GDM1 (cell line): Measurements from ENCODE around the gene PANK2.
"Not testable (repeated sequence)": the region's sequence is repeated elsewhere in the genome, so short reads cannot be mapped to it uniquely, and the experiment has no call there.

Experiments
- DNase-seq: peaks from one replicate; lab custom pipeline; 2025; lab: John Stamatoyannopoulos, UW

The PANK2 gene

DNA sequence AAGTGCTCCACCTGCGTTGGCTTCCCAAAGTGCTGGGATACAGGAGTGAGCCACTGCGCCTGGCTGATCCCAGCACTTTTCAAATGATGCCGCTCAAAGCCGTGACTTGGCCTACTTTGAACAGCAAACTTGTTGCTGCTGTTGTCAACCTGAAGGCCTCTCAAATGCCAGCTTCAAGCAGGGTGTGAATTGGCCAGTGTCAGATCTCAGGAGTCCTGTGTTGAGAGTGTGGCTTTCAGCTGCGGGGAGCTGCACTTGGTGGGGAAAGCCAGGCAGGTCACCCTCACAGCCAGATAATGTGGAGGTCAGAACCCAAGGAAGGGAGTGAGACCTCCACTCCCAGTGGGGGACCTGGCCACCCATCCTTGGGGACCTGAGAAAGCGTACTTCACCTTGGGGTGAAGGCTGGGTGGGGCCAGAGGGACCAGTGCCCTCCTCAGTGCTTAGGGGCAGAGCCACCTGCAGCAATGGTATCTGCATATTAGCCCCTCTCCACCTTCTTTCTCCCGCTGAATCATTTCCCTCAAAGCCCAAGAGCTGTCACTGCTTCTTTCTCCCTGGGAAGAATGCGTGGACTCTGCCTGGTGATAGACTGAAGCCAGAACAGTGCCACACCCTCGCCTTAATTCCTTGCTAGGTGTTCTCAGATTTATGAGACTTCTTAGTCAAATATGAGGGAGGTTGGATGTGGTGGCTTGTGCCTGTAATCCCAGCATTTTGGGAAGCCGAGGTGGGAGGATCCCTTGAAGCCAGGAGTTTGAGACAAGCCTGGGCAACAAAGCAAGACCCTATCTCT is 19.1 kb upstream of the PANK2 start:
- no peak for DNase-seq

DNA sequence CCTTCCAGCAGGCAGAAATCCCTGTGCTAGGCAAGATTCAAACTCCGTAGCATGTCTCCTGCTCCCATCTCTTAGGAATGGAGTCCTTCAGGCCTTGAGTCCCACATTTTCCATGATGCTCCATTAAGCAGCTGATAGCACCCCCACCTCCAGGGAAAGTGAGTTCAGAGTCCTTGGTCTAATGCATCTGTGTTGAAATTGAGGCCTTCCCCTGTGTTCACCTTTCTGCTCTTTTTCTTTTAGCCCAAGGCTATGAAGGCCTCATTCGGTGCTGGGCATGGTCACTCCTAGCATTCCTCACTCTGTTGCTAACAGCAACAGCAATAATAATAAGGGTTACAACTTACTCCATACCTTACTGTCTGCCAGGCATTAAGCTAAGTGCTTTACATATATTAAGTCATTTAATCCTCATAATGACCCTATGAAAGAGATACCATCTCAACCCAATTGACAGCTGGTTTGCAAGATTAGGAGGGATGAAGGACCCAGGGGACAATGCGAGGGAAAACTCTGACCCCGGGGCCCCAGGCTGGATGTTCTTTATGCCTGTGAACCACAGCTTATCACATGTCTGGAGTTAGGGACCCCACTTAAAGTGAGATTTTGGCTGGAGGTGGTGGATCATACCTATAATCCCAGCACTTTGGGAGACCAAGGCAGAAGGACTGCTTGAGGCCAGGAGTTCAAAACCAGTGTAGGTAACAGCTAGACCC is 17.5 kb upstream of the PANK2 start:
- DNase-seq = no peak

DNA sequence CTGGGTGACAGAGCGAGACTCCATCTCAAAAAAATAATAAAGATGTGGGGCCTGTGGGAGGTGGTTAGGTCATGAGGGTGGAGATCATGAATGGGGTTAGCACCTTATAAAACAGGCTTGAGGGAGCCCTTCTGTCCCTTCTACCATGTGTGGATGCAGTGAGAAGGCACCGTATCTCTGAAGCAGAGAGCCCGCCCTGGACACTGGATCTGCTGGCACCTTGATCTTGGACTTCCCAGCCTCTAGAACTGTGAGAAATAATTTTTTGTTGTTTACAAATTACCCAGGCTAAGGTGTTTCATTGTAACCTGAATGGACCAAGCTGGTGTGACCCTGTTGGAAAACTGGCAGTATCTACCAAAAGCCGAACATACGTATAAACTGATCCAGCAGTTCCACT is 15.7 kb upstream of the PANK2 start:
- no peak for DNase-seq

DNA sequence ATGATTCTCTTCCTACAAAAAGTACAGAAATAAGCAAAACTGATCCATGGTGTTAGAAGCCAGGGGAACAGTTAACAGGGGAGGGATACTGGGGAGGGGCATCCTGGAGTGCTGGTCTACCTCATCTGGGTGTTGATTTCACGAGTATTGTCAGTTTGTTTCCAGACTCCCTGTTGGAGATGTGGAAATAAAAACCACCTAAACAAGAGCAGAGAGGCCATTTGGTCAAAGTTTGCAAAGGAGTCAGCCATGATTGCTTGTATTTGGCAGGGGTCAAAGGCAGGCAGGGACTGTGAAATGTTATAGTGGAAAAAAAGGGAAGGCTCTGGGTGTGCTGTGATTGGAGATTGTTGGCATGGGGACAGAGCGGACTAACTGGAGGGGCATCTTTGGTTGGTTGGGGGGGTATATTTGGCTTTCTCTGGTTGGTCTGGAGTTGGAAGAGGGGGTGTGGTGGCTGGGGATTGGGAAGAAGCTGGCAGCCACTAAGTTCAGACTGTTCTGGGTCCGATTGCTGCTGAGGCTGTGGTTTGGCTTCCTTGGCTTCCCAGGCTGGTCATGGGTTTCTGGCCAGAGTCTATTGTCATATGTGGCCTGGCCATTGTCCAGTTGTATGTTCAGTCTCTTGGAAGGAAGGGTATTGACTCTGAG is 14.9 kb upstream of the PANK2 start:
- no peak for DNase-seq

DNA sequence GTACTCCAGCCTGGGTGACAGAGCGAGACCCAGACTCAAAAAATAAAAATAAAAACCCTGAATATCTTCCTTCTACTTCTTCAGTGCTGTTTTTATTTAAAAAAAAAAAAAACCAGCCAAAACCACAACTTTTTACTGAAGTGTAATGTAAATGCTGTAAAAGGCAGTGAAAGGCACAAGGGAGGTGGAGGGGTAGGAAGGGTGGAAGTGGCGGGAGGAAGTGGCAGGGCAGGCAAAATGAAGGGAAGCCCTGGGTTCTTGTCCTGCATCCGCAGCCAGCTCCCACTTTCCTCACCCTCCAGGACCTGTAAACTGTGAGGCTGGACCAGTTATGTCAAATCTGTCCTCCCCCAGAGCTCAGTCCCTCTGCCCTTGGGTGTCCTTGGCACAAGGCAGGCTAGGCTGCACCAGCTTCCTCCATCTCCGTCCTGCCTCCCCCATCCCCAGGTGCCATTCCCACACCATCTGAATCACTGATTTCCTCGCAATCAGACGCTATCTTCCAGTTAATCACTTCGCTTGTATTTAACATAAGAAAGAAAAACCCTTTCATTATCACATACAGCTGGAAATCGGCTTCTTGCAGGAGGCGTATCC is 13.7 kb upstream of the PANK2 start:
- no peak for DNase-seq

DNA sequence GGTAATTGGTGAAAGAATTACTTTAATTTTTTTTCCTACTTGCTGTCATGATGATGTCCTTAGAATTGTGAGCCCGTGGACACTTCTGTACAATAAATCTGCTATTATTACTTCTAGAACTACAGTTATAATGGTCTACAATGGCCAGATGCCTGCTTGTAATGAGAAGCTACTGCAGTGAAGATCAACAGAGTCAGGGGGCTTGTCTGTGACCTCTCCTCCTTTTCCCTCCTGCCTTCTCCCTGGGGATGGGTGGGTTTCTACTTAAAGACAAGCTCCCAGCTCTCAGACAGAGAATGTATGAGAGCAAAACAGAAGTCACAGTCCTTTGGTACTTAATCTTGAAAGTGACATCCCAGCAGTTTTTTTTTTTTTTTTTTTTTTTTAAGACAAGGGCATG is 13.2 kb upstream of the PANK2 start:
- no peak for DNase-seq

DNA sequence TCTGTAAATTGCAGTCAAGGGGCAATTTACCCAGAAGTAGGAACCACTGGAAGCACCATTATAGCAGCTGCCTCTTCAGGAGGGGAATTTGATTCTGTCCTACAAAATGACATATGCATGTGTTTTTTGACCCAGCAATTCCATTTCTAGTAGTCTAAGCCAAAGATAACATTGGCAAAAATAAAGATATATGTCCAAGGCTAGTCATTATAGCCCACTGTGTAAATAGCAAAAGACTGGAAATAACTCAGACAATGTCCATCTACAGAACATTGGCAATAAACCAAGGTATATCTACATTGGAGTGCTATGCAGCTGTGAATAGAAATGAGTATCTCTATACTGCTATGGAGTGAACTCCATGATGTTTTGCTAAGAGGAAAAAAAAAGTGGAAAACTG is 12.5 kb upstream of the PANK2 start:
- no peak for DNase-seq

DNA sequence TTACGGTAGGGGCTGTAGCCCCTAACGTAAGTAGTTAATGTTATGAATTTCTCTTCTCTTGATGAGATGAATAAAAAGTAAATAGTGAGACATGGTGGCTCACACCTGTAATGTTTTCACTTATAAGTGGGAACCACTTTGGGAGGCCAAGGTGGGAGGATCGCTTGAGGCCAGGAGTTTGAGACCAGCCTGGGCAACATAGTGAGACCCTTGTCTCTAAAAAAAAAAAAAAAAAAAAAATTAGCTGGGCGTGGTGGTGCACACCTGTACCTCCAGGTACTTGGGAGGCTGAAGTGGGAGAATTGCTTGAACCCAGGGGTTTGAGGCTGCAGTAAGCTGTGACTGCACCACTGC is 10.3 kb upstream of the PANK2 start:
- DNase-seq = not testable (repeated sequence)

DNA sequence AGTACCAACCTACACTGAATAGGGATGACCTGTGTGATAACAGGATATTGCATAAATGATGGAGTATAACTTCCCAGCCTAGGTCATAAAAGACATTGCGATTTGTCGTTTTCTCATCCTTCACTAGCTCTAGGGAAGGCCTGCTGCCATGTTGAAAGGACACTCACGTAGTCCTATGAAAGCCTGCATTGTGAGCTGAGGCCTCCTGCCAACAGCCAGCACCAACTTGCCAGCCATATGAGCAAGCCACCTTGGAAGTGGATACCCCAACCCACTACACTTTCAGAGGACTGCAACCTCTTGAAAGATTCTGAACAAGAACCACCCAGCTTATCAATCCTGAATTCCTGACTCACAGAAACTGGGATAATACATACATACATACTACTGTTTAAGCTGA is 3.5 kb upstream of the PANK2 start:
- no peak for DNase-seq

DNA sequence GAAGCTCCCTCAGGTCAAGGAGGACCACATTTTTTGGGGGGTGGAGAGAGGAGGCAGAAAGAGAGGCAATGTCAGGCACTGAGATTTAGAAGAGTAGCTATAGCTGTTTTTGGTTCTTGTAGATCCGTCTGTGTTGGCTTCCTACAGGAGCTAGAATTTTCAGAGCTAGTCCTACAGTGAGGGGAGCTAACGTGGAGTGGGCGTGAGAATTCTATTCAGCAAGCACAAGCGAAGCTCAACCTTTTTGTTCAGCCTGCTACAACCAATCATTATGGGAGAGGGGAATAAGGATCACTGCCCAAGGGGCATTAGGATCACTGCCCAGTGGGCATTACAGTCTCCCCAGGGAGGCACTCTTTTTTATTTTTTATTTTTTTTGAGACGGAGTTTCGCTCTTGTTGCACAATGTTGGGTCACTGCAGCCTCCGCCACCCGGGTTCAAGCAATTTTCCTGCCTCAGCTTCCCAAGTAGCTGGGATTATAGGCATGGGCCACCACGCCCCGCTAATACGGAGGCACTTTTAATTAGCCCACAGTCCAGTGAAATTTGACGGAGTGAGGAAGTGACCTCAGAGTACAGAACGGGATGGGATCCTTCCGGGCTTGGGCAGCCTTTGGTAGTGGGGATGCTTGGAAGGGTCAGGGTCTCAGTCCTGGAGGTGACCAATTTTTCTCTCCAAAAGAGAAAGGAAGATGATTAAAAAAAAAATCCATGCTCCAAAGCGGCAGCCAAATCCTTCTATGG is 1.1 kb upstream of the PANK2 start:
- no peak for DNase-seq

DNA sequence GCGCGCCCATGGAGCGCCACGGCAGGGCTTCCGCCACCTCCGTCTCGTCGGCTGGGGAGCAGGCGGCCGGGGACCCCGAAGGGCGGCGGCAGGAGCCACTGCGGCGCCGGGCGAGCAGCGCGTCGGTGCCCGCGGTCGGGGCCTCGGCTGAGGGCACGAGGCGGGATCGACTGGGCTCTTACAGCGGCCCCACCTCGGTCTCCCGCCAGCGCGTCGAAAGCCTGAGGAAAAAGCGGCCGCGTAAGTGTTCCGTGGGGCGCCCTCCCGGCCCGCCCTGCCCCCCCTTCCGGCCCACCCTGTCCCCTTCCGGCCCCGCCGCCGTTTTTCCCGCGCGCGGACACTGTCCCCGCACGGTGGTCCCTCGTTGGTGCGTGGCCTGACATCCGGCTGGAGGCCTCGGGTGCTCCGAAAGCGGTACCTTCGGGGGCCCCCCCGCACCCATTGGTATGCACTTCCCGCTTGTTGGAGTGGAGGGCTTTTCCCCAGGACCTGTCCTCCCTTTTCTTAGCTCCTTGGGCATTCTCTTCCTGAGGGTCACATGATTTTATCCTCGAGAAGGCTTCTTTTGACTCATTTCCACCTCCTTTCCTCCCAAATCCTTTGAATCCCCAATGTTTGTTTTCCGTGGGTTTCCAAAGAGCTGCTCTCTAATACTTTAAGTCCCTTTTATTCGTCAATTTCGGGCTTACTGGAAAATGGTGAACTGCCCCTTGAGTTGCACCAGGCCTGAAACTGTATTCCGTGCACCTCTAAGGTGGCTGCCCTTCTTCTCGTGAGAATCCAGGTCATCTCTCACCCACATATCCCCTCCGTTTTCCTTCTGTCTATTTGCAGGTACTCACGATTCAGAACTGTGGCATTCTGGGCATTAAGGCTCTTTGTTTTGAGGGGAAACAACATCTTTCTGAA is 556 bp downstream of the PANK2 start:
- DNase-seq = no peak

DNA sequence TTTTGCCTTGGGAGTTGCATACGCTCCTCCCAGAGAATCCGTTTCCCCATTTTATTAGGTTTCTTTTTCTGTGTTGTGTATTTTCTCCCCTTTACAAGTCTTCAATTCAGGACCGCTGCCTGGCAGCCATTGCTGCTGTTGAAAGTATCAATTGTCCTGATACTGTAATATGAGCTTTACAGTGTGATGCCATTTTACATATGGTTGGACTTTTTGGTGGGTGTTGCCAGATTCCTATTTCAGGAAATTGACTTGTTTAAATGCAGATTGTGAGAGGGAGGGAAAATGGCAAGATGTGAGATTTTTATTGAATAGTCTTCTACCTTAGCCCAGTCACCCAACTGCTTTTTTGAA is 1.2 kb downstream of the PANK2 start:
- DNase-seq = no peak

DNA sequence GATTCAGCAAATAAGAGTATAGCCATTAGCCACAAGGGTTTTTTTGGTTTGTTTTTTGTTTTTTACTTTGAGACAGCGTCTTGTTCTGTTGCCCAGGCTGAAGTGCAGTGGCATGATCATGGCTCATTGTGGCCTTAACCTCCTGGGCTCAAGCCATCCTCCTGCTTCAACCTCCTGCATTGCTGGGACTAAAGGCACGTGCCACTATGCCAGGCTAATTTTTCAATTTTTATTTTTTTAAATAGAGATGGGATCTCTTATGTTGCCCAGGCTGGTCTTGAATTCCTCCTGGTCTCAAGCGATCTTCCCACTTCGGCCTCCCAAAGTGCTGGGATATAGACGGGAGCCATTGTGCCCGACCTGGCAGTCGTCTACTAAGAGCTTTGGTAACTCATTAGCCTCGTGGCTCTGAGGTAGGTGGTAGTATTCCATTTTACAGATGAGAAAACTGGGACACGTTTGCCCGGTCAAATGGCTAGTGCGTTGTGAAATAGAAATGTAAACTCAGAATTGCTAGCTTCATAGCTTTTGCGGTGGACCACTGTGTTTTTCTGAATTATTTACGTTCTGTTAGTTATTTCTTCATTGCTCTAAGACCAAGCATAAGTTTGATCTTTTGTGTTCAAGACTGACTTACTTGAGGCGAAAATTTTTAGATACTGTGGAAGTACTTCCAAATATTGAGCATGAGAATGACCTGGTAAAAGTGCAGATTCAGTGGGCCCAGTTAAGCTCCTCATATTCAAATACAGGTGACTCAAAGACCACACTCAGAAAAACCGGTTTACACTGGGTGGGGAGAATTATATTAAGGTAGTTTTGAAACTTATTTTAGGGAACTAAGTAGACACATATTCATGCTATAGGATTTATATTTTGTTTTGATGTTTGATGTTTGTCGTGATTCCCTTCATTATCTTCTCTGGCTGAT is 2.1 kb downstream of the PANK2 start:
- no peak for DNase-seq

DNA sequence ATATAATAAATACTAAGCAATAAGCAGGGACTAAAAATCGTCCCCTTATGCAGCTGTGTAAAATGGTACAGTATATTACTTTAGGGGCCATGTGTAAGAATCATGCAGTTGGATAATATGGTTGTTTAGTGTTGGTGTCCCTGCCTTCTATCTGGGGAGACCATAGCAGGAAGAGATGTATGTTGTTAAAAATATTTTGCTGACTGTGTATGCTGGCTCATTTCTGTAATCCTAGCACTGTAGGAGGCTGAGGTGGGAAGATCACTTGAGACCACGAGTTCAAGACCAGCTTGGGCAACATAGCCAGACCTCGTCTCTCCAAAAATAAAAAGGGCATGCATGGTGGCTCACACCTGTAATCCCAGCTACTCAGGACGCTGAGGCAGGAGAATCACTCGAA is 5.6 kb downstream of the PANK2 start:
- no peak for DNase-seq

DNA sequence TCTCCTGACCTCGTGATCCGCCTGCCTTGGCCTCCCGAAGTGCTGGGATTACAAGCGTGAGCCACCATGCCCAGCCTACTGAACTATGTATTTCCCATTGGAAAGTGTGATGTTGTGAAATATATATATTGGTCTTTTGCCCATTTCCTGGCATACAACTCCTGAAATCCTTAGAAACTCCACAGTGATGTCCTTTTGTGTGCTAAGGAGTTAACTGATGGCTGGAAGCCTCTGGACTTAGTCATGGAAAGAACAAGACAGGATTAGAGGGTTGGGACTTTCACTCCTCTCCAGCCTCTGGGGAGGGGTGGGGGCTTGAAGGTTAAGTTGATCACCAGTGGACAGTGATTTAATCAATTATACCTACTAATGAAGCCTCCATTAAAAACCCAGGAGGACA is 7.1 kb downstream of the PANK2 start:
- DNase-seq = no peak

DNA sequence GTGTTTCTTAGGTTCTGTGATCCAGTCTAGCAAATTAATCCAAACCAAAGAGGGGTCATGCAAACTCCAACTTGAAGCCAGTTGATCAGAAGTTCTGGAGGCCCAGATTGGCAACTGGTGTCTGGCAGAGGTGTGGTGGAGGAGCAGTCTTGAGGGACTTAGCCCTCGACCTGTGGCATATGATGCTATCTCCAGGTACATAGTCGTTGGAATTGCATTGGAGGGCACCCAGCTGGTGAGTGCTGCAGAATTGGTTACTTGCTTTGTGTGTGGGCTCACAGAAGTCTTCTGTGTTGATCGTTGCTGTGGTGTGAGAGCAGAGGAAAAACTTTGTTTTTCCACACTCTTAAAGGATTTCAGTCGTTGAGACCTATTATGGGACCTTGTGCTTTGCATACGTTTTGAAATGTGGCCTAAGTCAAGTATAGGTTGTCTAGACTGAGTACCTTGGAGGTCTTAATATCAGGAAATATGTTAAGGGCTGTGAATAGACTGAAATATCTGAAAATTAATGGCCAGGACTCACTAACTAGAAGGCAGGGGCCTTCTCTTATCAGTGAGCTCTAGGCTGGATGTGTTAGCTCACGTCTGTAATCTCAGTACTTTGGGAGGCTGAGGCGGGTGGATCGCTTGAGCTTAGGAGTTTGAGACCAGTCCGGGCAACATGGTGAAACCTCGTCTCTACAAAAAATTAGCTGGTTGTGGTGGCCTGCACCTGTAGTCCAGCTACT is 7.8 kb downstream of the PANK2 start:
- no peak for DNase-seq

DNA sequence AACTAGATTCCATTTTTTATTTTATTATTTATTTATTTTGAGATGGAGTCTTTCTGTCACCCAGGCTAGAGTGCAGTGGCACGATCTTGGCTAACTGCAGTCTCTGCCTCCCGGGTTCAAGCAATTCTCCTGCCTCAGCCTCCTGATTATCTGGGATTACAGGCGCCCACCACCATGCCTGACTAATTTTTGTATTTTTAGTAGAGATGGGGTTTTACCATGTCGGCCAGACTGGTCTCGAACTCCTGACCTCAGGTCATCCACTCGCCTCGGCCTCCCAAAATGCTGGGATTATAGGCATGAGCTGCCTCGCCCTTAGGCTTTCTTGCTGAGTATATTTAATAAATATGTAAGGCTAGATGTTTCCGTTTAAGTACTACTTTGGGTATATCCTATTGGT is 9.0 kb downstream of the PANK2 start:
- DNase-seq = not testable (repeated sequence)

DNA sequence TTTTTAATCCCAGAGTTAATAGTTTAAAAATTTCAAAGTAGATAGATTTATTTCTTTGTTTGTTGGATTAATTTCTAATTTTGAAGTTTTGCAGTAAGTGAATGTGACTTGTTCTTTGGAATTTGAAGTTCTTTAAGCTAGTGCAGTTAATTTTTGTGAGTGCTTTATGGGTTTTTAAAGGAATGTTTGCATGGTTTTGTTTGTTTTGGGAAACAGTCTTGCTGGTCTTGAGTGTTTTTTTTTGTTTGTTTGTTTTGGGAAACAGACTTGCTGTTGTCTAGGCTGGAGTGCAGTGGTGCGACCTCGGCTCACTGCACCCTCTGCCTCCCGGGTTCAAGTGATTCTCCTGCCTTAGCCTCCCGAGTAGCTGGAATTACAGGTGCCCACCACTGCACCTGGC is 9.5 kb downstream of the PANK2 start:
- DNase-seq = no peak

DNA sequence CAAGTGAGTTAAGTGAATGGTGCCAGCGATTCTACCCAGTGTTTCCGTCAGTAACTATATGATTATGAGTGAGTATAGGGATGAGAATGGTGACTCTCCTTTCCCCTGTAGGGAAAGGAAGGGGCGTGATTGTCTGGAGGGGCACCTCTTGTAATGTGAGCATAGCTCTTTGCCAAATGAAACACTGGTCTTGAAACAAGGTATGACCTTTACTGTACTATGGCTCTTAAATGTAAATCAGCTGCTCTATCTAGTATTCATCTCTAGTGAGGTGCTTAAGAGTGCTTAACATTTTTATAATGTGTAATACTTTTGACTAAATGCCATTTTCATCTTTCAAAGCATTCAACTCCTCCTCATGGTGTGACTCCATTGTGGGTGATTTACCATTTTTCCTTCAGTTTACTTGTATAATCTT is 11.0 kb downstream of the PANK2 start:
- no peak for DNase-seq
